Suprapubic skin (tissue), 4 donors: ENCODE results near the gene LGMN.

Source experiments
- CTCF ChIP-seq, 2 donors: fragments of 200-600 bp in 1 of 2; fragments of 450-650 bp in 1 of 2; sonication (generic) in 1 of 2; IDR thresholded peaks; one replicate each; pipeline ENCODE4 v1.5.1; 2016 to 2019; ENCODE audit warnings: antibody characterized with exemption in 2 of 2, mild to moderate bottlenecking in 1 of 2, moderate library complexity in 1 of 2
- EP300 ChIP-seq: sonication (generic); formaldehyde crosslinking; IDR thresholded peaks from one replicate; pipeline ENCODE4 v1.6.1; 2017; ENCODE audit warnings: antibody characterized with exemption
- POLR2A ChIP-seq, 2 donors: fragments of 450-650 bp; IDR thresholded peaks; one replicate each; pipeline ENCODE4 v1.6.1; 2017; ENCODE audit warnings: antibody characterized with exemption in 2 of 2, mild to moderate bottlenecking in 2 of 2, moderate library complexity in 2 of 2
- POLR2AphosphoS5 ChIP-seq, 3 donors: sonication (generic); formaldehyde crosslinking; IDR thresholded peaks; one replicate each; pipeline ENCODE4 v1.6.1; 2017; ENCODE audit warnings: antibody characterized with exemption in 3 of 3

DNA sequence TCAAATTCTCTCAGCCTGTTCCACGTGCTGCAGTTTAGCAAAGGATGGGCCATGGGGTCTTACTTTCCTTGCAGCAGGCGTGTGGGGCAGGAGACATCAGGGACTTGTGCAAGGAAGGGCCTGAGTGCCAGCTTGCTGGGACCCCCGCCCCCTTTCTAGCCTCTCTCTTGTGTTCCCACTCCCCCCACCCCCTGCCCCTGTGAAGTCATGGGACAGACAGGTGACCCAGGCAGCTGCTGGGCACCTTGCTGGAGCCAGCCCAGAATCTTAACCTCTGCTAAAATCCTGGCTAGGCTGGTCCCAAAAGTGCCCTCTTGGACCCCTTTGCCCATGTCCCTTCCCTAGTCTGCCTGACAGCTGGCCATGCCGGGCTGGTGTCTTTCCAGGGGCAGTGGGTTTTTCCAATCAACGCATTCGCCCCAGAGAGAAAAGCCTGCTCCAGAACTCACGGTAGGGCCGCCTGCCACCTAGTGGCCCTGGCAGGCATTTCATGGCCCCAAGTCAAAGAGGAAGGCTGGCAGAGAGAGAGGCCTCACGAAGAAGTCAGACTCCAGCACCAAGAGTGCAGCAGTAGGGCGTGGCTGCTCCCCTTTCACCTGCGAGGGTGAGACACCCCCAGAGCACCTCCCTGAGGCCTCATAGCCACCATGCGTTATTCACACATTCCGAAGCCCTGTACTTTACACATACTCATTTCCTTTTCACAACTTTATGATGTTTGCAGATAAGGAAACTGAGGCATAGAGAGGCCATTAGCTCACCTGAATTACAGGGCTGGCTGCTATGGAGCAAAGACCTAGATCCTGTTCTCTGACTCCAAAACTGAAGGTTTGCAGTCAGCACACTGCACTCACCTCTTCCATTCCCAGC, 67.4 kb downstream of the LGMN start:
- TF ChIP-seq POLR2AphosphoS5 (IDR thresholded peaks at IDR 0.05) (no peak), CTCF (IDR thresholded peaks at IDR 0.05) (peak; percentile 83 to 84), POLR2A (IDR thresholded peaks at IDR 0.05) (no peak), EP300 (no peak)
